ENCODE results near the gene SMU1. TPM values are rescaled to one million over a fixed set of nuclear protein-coding genes. Genes with fewer than 3 reads are reported as not detected.

SMU1 gene
- total RNA-seq, 2 donors from 2014 or later, result 5.6 to 8.6 TPM

DNA sequence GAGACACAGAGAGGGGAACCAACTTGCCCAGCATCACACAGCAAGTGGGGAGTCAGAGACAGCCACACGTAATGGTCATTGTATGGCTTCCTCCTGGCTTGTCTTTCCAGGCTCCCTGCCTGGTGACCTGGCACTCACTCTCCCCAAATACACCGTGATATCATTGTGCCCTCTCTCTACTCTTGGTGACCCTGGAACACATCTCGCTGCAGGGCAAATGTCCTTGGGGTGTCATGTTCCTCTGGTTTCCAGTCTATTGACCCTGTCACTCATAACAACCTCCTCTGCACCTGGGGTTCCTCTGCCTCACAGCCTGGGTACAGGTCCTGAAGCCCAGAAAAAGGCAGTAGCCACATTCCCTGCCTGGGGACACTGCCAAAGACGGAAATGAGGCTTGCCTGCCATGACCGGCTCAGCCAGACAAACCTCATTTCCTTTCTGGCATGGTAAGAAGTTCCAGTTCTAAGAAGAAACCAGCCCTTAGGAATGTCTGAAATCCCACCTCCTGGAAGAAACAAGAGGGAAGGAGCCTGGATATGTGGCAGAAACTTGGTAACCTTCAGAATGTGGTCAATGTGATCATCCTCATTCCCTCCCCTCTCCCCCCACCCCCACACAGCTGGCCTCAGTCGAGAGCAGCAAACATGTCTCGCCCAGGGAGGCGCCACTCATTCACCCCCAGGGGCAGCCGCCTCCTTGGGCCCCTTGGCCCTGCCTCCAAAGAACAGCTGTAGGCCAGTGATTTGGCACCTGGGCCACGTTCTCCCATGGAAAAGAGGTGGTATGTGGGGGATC lies 30.6 kb upstream of the SMU1 start:
- Histone ChIP-seq H3K36me3 (replicated peaks in 1 of 2; ENCODE audit: insufficient read depth in 1 of 2, low read depth in 2 of 2) (peaks cover 0 to under 1% of the 10 kb centered on the region in 2 donors), H3K4me3 (no peak overlapping the region), H3K27ac (peak overlapping the region in 3 of 4 donors; percentile 41 to 60 (median 59)), H3K9me3 (no peaks in the 10 kb centered on the region), H3K27me3 (no peaks in the 10 kb centered on the region), H3K4me1 (peaks cover 15% of the 10 kb centered on the region)
- TF ChIP-seq POLR2A (IDR thresholded peaks at IDR 0.05), result no peak
- TF ChIP-seq, protein P1, sequence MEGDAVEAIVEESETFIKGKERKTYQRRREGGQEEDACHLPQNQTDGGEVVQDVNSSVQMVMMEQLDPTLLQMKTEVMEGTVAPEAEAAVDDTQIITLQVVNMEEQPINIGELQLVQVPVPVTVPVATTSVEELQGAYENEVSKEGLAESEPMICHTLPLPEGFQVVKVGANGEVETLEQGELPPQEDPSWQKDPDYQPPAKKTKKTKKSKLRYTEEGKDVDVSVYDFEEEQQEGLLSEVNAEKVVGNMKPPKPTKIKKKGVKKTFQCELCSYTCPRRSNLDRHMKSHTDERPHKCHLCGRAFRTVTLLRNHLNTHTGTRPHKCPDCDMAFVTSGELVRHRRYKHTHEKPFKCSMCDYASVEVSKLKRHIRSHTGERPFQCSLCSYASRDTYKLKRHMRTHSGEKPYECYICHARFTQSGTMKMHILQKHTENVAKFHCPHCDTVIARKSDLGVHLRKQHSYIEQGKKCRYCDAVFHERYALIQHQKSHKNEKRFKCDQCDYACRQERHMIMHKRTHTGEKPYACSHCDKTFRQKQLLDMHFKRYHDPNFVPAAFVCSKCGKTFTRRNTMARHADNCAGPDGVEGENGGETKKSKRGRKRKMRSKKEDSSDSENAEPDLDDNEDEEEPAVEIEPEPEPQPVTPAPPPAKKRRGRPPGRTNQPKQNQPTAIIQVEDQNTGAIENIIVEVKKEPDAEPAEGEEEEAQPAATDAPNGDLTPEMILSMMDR (IDR thresholded peaks at IDR 0.05), result no peak
- ATAC-seq (peak; percentile 70), DNase-seq (peak; percentile 29 to 44 (median 37))
- WGBS, 2 donors, result 41 to 47% methylated on average over 8 to 10 of the region's 10 CpGs
- intact Hi-C loops (cut with DNase I), result no loop called here

DNA sequence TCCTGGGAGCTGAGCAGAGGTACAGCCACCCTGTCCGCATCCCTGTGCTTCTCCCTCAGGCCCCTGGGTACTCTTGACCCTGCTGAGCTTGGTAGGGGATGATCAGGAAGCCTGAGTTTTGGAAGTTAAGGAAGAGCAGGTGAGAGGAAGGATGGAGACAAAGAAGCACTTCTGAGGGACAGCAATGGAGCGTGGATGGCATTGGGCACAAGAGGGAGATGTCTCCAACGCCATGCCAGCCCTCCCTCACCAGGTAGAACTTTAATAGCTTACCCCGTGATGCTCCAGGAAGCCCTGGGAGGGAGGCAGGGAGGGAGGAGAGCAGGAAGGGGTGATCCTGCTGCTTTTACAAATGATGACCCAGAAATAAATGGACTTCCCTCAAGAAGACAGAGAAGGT lies 29.9 kb upstream of the SMU1 start:
- Histone ChIP-seq H3K36me3 (replicated peaks in 1 of 2; ENCODE audit: insufficient read depth in 1 of 2, low read depth in 2 of 2) (no peaks in the 10 kb centered on the region), H3K4me3 (no peak overlapping the region), H3K27ac (peak overlapping the region in 2 of 4 donors; percentile 59 to 60), H3K27me3 (no peaks in the 10 kb centered on the region), H3K9me3 (no peaks in the 10 kb centered on the region), H3K4me1 (peaks cover 15% of the 10 kb centered on the region)
- no peak for ATAC-seq
- TF ChIP-seq, protein P1 (IDR thresholded peaks at IDR 0.05), result no peak
- TF ChIP-seq POLR2A (IDR thresholded peaks at IDR 0.05), result no peak
- WGBS, 2 donors, result 61 to 62% methylated on average over 4 of the region's 4 CpGs
- intact Hi-C loops (cut with DNase I), result no loop called here
- DNase-seq, result no peak

DNA sequence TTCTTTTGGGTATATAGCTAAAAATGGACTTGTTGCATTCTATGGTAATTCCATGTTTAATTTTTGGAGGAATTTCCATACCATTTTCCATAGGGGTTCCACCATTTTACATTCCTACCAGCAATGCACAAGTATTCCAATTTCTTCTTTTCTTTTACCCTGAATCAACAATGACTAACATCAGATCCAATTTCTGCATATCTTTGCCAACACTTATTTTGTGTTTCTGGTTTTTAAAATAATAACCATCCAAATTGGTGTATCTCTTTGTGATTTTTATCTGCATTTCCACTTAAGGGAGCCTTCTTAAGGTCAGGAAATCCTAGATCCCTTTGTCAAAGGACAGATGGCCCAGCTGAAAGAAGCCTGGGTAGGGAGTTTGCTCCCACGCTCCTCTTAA lies 29.5 kb upstream of the SMU1 start:
- no peak overlapping the region for H3K27ac ChIP-seq
- TF ChIP-seq, protein P1 (IDR thresholded peaks at IDR 0.05), result no peak
- no peak for TF ChIP-seq POLR2A (IDR thresholded peaks at IDR 0.05)
- no peaks in the 10 kb centered on the region for H3K27me3 ChIP-seq
- H3K4me3 ChIP-seq, result no peak overlapping the region
- no peaks in the 10 kb centered on the region for H3K36me3 ChIP-seq (replicated peaks in 1 of 2; ENCODE audit: insufficient read depth in 1 of 2, low read depth in 2 of 2)
- H3K4me1 ChIP-seq, result peaks cover 15% of the 10 kb centered on the region
- intact Hi-C loops (cut with DNase I), result no loop called here
- DNase-seq, result no peak
- no peak for ATAC-seq
- WGBS, 2 donors, result 79 to 88% methylated on average over 1 of the region's 1 CpG
- H3K9me3 ChIP-seq, result no peaks in the 10 kb centered on the region

DNA sequence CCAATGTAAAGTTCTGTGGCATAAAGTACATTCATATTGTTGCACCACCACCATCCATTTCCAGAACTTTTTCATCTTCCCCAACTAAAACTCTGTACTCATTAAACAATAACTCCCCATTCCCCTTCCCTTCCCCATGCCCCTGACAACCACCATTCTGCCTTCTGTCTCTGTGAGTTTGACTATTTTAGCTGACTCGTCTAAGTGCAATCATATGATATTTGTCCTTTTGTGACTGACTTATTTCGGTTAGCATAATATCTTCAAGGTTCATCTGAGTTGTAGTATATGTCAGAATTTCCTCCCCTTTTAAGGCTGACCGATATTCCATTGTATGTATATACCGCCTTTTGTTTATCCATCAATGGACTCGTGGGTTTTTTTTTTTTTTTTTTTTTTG lies 29.0 kb upstream of the SMU1 start:
- Histone ChIP-seq H3K27me3 (no peaks in the 10 kb centered on the region), H3K27ac (no peak overlapping the region), H3K9me3 (no peaks in the 10 kb centered on the region), H3K4me3 (no peak overlapping the region), H3K4me1 (peaks cover 15% of the 10 kb centered on the region), H3K36me3 (replicated peaks in 1 of 2; ENCODE audit: insufficient read depth in 1 of 2, low read depth in 2 of 2) (no peaks in the 10 kb centered on the region)
- no peak for DNase-seq
- ATAC-seq, result no peak
- 81 to 84% methylated on average over 5 of the region's 5 CpGs for WGBS, 2 donors
- intact Hi-C loops (cut with DNase I), result no loop called here
- TF ChIP-seq POLR2A (IDR thresholded peaks at IDR 0.05), result no peak
- TF ChIP-seq, protein P1 (IDR thresholded peaks at IDR 0.05), result no peak

DNA sequence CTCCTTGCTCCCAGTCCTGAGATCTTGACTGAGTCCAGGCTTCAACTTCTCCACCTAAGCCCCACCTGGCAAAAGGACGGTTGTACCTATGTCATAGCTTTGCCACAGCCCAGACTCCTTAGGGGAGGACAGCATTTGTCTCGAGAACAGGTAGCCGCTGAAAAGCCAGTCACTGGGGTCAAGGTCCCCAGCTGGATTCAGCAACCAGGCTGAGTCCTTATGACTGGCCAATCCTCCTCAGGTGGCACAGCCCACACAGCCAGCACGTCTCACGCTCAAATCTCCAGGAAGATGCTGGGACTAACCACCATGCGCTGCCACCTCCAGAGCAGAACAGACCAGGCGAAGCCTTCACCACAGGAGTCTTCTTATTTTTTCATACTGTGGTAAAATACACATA lies 27.9 kb upstream of the SMU1 start:
- intact Hi-C loops (cut with DNase I), result no loop called here

More for the DNA sequence above, 27.9 kb upstream of the SMU1 start:
- DNase-seq, result no peak
- no peak overlapping the region for H3K4me3 ChIP-seq
- no peak for ATAC-seq
- WGBS, 2 donors, result 85% methylated on average over 4 to 7 of the region's 7 CpGs
- no peak overlapping the region for H3K27ac ChIP-seq
- H3K9me3 ChIP-seq, result no peaks in the 10 kb centered on the region
- no peaks in the 10 kb centered on the region for H3K36me3 ChIP-seq (replicated peaks in 1 of 2; ENCODE audit: insufficient read depth in 1 of 2, low read depth in 2 of 2)
- TF ChIP-seq, protein P1 (IDR thresholded peaks at IDR 0.05), result no peak
- TF ChIP-seq POLR2A (IDR thresholded peaks at IDR 0.05), result no peak
- peaks cover 15% of the 10 kb centered on the region for H3K4me1 ChIP-seq
- no peaks in the 10 kb centered on the region for H3K27me3 ChIP-seq
